GM18507 (cell line): ENCODE results near the gene GABBR2.
A peak's percentile ranks its signal among the peaks of the same experiment; 100 is the strongest.
"Not testable (repeated sequence)": the region's sequence is repeated elsewhere in the genome, so short reads cannot be mapped to it uniquely, and the experiment has no call there.

Experiments
- DNase-seq: peaks from one replicate; pipeline ENCODE4 v3.0.0; 2011; ENCODE audit warnings: low read depth; ENCODE audit not compliant: insufficient read length; ENCODE audit errors: extremely low spot score
- FAIRE-seq: peaks from 2 replicates; lab custom pipeline; 2011; peaks lifted over from hg19 to GRCh38; lab: Jason Lieb, UNC

GABBR2 gene

GRCh38 chr9:98275159-98275558 is 433.6 kb downstream of the GABBR2 start:
- DNase-seq (no peak), FAIRE-seq (no peak)

- FAIRE-seq (no peak), DNase-seq (no peak)
Observed at GRCh38 chr9:98272083-98272482, 436.7 kb downstream of the GABBR2 start.

GRCh38 chr9:98271479-98271878 is 437.3 kb downstream of the GABBR2 start:
- no peak for DNase-seq
- no peak for FAIRE-seq

DNA sequence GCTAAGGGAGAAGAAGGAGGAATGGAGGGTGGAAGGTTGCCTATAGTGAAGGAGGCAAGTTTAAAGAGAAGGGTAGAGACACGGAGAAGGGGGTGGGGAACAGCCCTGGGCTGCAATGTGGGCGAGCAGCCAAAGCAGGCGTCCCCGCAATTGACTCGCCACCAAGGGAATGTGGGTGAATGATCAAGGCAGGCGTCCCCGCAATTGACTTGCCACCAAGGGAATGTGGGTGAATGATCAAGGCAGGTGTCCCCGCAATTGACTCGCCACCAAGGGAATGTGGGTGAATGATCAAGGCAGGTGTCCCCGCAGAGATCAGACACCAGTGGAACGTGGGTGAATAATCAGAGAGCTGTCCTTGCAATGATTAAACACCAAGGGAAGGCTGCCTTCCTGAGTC is 438.5 kb downstream of the GABBR2 start:
- not testable (repeated sequence) for DNase-seq, FAIRE-seq

- DNase-seq, FAIRE-seq: not testable (repeated sequence)
Observed at GRCh38 chr9:98269652-98270051, 439.1 kb downstream of the GABBR2 start.

DNA sequence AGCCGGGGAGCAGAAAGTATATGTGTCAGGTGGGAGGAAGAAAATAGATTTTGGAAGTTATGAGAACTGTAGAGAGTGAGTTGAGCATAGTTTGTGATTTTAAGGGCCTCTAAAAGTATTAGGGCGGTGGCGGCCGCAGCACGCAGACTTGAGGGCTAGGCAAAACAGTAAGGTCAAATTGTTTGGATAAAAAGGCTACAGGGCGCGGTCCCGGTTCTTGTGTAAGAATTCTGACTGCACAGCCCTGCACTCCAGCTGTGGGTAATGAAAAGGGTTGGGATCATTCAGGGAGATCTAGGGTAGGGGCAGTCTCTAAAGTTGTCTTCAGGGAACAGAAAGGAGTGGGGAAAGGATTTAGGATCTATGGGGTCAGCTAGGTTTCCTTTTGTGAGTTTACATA is 441.2 kb downstream of the GABBR2 start:
- not testable (repeated sequence) for DNase-seq, FAIRE-seq

DNA sequence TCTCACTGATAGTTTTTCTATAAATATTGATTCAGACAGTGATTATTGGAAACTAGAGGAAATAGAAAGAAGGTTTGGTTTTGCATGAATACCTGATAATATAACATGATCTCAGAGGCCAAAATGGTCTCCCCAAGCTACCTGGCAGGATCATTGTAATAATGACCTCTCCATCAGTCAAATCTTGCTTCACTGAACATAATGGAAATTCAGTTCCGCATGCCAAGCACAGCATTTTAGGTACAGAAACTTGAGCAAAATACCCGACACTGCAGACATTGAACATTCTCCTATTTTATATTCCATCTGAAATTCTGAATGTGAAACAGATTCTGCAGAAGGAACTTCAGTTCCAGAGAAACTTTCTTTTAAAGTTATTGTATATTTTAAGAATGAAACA is 444.2 kb downstream of the GABBR2 start:
- no peak for DNase-seq
- no peak for FAIRE-seq

- DNase-seq (peak; percentile 51), FAIRE-seq (peak; percentile 70)
Observed at GRCh38 chr9:98263482-98264357, 445.0 kb downstream of the GABBR2 start.

DNA sequence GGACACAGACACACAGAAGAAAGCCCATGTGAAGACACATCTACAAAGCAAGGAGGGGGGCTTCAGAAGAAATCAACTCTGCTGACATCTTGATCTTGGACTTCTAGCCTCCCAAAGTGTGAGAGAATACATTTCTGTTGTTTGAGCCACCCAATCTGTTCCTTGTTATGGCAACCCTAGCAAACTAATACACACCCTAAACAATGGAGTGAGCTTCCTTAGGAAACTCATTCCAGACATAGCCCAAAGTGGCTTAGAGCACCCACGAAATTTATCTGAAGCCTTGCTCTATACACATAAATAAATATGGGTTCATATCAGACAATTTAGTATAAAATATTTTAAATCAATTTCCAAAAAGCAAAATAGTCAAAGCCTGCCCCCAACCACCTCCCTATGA is 445.7 kb downstream of the GABBR2 start:
- FAIRE-seq, result no peak

GRCh38 chr9:98262056-98262455 is 446.7 kb downstream of the GABBR2 start:
- FAIRE-seq (no peak), DNase-seq (no peak)

More for the DNA sequence above, 445.7 kb downstream of the GABBR2 start:
- no peak for DNase-seq

GRCh38 chr9:98260635-98261034 is 448.1 kb downstream of the GABBR2 start:
- DNase-seq, result no peak
- no peak for FAIRE-seq

GRCh38 chr9:98259791-98260190 is 448.9 kb downstream of the GABBR2 start:
- no peak for DNase-seq
- no peak for FAIRE-seq

DNA sequence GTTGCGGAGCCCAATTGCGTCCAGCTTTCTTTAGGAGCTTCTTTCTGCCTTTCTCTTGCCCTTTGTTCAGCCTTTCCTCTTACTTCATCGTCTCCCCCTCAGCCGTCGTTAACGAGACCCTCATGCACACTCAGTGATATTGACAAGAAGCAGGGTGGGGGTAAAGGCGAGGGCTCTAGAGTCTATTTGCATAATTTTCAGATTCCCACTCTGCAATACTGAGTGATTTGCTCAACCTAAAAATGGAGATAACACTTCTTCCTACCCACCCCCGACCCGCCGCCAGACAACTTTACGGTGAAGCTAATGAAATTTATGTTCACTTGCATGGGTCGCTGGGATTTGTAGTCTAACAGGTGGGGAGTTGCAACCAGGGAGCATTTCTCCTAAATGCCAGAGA is 452.0 kb downstream of the GABBR2 start:
- DNase-seq (no peak), FAIRE-seq (no peak)

DNA sequence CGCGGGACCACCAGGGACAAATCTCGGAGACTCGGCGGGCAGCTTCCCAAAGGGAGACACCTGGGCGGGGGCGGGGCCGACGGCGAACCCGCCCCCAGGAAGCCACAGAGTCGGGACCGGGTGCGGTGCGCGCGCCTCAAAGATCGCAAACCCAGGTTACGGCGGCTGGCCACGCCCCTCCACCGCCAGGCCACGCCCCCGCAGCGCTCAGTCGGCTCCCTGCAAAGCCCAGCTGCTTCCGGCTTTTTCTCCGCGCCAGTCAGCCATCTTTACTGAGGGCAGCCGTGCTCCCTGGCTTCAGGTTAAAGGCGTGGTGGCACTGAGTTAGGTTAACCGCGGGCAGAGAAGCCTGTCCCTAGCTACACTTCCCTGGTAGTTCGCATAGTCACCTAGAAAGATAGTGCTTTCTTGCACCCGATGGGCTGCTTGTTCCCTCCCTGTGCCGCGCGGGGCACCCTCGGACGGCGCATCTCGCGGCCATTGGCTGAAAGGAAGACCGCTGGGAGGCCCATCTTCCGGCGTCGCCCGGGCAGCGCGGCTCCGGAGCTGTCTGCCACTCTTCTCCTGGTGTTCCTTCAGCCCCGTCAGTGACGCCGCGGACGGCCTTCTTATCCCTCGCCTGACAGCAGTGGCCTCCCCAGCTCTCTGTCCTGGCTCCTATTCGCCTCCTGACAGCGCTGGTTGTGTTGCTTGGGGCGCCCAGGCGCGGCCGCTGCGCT is 453.0 kb downstream of the GABBR2 start, which contains the start of gene TBC1D2:
TBC1D2 (minus strand) TSS at position 72 of the 719 bp plus-strand sequence. CDS start 108 bp downstream, outside the sequence.
- FAIRE-seq, result peak; percentile 76
- DNase-seq, result peak; percentile 96

DNA sequence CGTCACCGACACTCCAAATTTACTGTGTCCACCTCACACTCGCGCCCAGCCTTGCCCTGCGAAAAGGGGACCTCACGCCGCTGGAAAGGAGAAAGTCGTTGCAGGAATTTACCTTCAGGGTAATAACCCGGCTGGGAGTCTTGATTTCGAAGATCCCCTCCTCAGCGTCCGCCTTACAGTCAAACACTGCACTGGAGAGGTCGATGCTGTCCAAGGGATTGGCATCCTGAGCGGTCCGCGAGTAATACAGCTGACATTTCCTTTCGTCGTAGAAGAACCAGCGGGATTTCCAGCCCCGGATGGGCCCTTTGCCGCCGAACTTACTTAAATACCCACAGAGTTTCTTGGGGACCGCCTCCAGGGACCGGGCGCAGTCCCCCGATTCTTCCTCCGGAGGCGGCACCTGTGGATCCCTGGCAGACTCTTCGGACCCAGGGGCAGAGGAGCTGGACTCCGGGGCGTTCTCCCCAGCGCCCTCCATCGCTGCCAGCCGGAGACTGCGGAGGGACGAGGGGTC is 453.6 kb downstream of the GABBR2 start:
- DNase-seq, result no peak

DNA sequence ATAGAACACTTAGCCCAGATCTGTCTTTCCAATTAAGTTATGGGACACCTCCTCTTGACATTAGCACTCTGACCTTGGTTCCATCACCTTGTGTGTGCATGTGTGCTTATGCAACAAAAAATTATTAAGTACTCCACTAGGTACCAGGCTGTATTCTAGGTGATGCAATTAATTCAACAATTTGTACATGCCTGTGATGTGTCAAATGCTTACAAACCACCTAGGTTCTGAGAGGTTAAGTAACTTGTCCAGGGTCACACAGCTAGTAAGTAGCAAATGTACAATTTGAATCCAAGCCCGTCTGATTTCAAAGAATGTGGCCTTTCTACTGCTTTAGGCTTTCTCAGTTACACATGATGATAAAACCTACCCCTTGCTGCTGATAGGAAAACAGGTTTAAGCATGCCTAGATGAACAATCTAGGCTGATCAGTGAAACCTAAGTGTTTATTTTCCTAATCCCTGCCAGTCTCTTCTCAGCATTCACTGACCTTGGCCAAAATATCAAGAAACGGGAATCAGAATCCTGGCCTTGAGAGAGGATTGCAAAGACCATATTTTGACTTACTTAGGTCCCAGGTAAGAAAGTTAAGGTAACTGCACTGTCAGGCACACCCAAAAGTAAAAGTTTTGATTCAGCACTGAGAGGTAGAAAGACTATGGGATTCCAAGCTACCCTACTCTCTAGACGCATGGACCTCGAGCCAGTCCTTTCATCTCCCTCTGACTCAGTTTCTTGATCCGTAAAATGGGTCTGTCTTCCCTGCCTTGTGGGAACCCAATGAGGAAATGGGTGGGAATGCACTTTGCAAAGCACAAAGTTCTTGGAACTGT is 454.3 kb downstream of the GABBR2 start:
- no peak for FAIRE-seq
- DNase-seq, result no peak

More for the DNA sequence above, 453.6 kb downstream of the GABBR2 start:
- no peak for FAIRE-seq

- DNase-seq (no peak), FAIRE-seq (no peak)
Observed at GRCh38 chr9:98253565-98253964, 455.2 kb downstream of the GABBR2 start.

DNA sequence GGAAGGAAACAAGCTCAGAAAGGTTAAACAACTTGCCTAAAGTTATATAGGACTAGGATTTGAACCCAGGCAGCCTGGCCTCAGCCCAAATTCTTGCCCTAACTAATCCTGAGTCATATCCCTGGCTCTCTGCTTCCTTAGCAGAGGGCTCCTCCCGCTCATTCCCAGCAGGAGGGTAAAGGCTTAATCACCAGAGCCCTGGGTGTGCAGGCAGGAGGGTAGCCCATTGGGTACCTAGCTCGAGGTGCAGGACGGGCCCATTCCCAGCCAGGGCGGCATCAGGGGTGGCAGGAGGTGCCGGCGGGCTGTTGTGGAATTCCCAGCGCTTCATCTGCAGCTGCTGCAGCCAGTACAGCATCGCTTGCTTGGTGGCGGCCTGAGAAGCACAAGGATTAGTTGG is 457.2 kb downstream of the GABBR2 start:
- DNase-seq (no peak), FAIRE-seq (no peak)

DNA sequence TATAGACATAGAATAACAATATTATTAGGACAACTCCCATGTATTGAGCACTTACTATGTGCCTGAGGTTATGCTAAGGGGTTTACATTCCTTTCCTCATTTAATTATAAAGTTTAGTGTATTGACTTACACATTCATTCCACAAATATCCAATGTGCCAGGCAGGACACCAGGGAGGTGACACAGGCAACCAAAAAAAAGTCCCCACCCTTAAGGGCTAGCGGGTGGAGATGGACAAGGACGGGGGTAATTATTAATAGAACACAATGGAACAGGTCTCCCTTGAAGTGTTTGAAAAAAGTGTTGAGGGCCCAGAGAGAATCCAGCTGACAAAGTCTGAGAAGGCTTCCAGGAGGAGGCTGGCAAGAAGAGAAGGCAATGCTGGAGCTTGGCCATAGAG is 459.0 kb downstream of the GABBR2 start:
- FAIRE-seq (no peak), DNase-seq (no peak)
